Endothelial cell of umbilical vein (primary cell): Measurements from ENCODE around the gene KLHL10. TPM values are rescaled to one million over a fixed set of nuclear protein-coding genes. Genes with fewer than 3 reads are reported as not detected.

Source experiments
- BruUV-seq: library from RNA; stranded (reverse); fragments of 400-500 nt; replicated peaks from 2 replicates; lab custom pipeline; 2021; lab: Mats Ljungman, UMichigan
- CTCF ChIA-PET: fragments of 300-600, 350-600 bp; sonication (Branson Sonifier 250); formaldehyde crosslinking; loops from one replicate; lab custom pipeline; 2021; ENCODE audit warnings: antibody characterized with exemption, inconsistent platforms; lab: Charles Lee
- POLR2A ChIA-PET: fragments of 300-600, 350-600 bp; sonication (Branson Sonifier 250); formaldehyde crosslinking; loops from one replicate; lab custom pipeline; 2021; ENCODE audit warnings: antibody characterized with exemption, inconsistent platforms; lab: Charles Lee
- DNase-seq: peaks from one replicate; pipeline ENCODE4 v3.0.0-alpha.2; 2011; ENCODE audit warnings: low read depth, low spot score
- FAIRE-seq: peaks from 2 replicates; lab custom pipeline; 2011; peaks lifted over from hg19 to GRCh38; lab: Jason Lieb, UNC
- H2AFZ ChIP-seq: 2 replicates; pipeline ENCODE4 v1.6.0; 2012; ENCODE audit warnings: low read depth, low read length, control low read depth, inconsistent platforms
- H3K27ac ChIP-seq: 2 replicates; pipeline ENCODE4 v1.5.1; 2011; ENCODE audit warnings: low read depth, mild to moderate bottlenecking, control low read depth, low read length, moderate library complexity; ENCODE audit not compliant: insufficient read depth
- H3K27me3 ChIP-seq, 2 experiments: 2 replicates each; pipeline versions ENCODE4 v1.6.0 to v1.6.1; 2011; ENCODE audit warnings: low read length in 2 of 2, mixed read lengths in 1 of 2; ENCODE audit not compliant: control insufficient read depth in 2 of 2, insufficient read depth in 2 of 2
- H3K36me3 ChIP-seq, 2 experiments: 2 replicates in 1 of 2; 3 replicates in 1 of 2; pipeline ENCODE4 v1.5.1; 2011; ENCODE audit warnings: low read length in 2 of 2, mild to moderate bottlenecking in 1 of 2, moderate library complexity in 1 of 2; ENCODE audit not compliant: control insufficient read depth in 2 of 2, insufficient read depth in 2 of 2; ENCODE audit errors: extremely low read depth in 1 of 2
- H3K4me1 ChIP-seq: 3 replicates; pipeline ENCODE4 v1.5.1; 2011; ENCODE audit warnings: mild to moderate bottlenecking, low read length; ENCODE audit not compliant: control insufficient read depth, insufficient read depth; ENCODE audit errors: extremely low read depth
- H3K4me2 ChIP-seq: 2 replicates; pipeline ENCODE4 v1.6.1; 2011; ENCODE audit warnings: low read length, control low read depth, mixed read lengths; ENCODE audit not compliant: insufficient read depth
- H3K4me3 ChIP-seq, 3 experiments: fragments of 200-600 bp in 1 of 3; sonication (generic), shearing (Covaris generic) in 1 of 3; replicated peaks in 1 of 3; 2 replicates each; pipeline ENCODE4 v1.5.1; 2011 to 2016; ENCODE audit warnings: control low read depth in 3 of 3, low read length in 3 of 3, mild to moderate bottlenecking in 2 of 3, inconsistent platforms in 1 of 3, low read depth in 1 of 3, moderate library complexity in 1 of 3; ENCODE audit not compliant: insufficient read depth in 1 of 3
- H3K79me2 ChIP-seq: 2 replicates; pipeline ENCODE4 v1.6.0; 2012; ENCODE audit warnings: low read length, inconsistent platforms; ENCODE audit not compliant: control insufficient read depth, insufficient read depth
- H3K9ac ChIP-seq: replicated peaks from 2 replicates; pipeline ENCODE3; 2011; ENCODE audit warnings: low read length, control low read depth; ENCODE audit not compliant: insufficient read depth; ENCODE audit errors: extremely low read depth
- H3K9me1 ChIP-seq: replicated peaks from 3 replicates; pipeline ENCODE4 v1.6.0; 2011; ENCODE audit warnings: mild to moderate bottlenecking, low read length; ENCODE audit not compliant: control insufficient read depth, insufficient read depth; ENCODE audit errors: extremely low read depth
- H3K9me3 ChIP-seq: replicated peaks from 2 replicates; pipeline ENCODE4 v1.5.1; 2012; ENCODE audit warnings: low read length, inconsistent platforms; ENCODE audit not compliant: control insufficient read depth, insufficient read depth
- H4K20me1 ChIP-seq: replicated peaks from 2 replicates; pipeline ENCODE3; 2011; ENCODE audit warnings: mild to moderate bottlenecking, low read length; ENCODE audit not compliant: control insufficient read depth, insufficient read depth; ENCODE audit errors: extremely low read depth
- EZH2 ChIP-seq: IDR thresholded peaks from 2 replicates; pipeline ENCODE4 v1.6.1; 2012; ENCODE audit warnings: borderline replicate concordance, low read depth, mild to moderate bottlenecking, moderate library complexity, low read length, inconsistent platforms; ENCODE audit not compliant: severe bottlenecking
- FOS ChIP-seq: IDR thresholded peaks from 2 replicates; pipeline ENCODE4 v1.6.1; 2011; ENCODE audit warnings: mild to moderate bottlenecking, low read length, moderate library complexity, borderline replicate concordance; ENCODE audit not compliant: insufficient read depth
- GATA2 ChIP-seq: IDR thresholded peaks from 2 replicates; pipeline ENCODE4 v1.7.0; 2011; ENCODE audit warnings: low read depth, mild to moderate bottlenecking, moderate library complexity, mixed read lengths, low read length; ENCODE audit not compliant: insufficient read length, insufficient read depth
- JUN ChIP-seq: IDR thresholded peaks from 2 replicates; pipeline ENCODE4 v1.6.1; 2011; ENCODE audit warnings: borderline replicate concordance, low read depth; ENCODE audit not compliant: insufficient read length, insufficient read depth
- MYC ChIP-seq: IDR thresholded peaks from one replicate; pipeline ENCODE4 v1.6.1; 2011; ENCODE audit warnings: mild to moderate bottlenecking, low read depth, low read length
- POLR2A ChIP-seq: IDR thresholded peaks from 2 replicates; pipeline ENCODE4 v1.6.1; 2012; ENCODE audit warnings: low read depth, mild to moderate bottlenecking, control low read depth, low read length
- POLR2AphosphoS5 ChIP-seq: IDR thresholded peaks from 2 replicates; pipeline ENCODE4 v1.6.1; 2012; ENCODE audit warnings: low read depth, mild to moderate bottlenecking, control low read depth, low read length, moderate library complexity; ENCODE audit not compliant: insufficient read depth
- dilution Hi-C: fragments of 300-500 bp; cut with MboI; formaldehyde crosslinking; loops from one replicate; pipeline ENCODE4 v1.15.0; 2019; ENCODE audit warnings: low sequenced_read_pairs; ENCODE audit not compliant: extremely low pct_ligation_motif_present
- intact Hi-C: fragments of 100-400 bp; cut with micrococcal nuclease; formaldehyde crosslinking; loops from one replicate; pipeline ENCODE4 v1.10.0; 2022
- polyA plus RNA-seq, 4 experiments: library from polyadenylated mRNA; depleted of rRNA in 3 of 4; stranded (reverse) in 3 of 4; unstranded in 1 of 4; fragments of >200 nt; gene quantifications; 2 replicates each; pipeline versions ENCODE4 v1.2.1 to v1.2.3, GENCODE V29; 2011 to 2012; ENCODE audit warnings: missing spikeins in 1 of 4
- total RNA-seq: library from RNA; stranded (reverse); gene quantifications from 2 replicates; pipeline ENCODE4 v1.2.3, GENCODE V29; 2021
- TF ChIP-seq, protein P1 (sequence below), 2 donors: IDR thresholded peaks; 1 replicate in 1 of 2; 2 replicates in 1 of 2; pipeline ENCODE4 v1.5.1; 2011; ENCODE audit warnings: low read length in 2 of 2, mild to moderate bottlenecking in 2 of 2, moderate library complexity in 2 of 2, control low read depth in 1 of 2, inconsistent platforms in 1 of 2, low read depth in 1 of 2; ENCODE audit not compliant: insufficient read depth in 1 of 2; ENCODE audit errors: extremely low read depth in 1 of 2
- TF ChIP-seq, protein P2 (sequence below): IDR thresholded peaks from 2 replicates; pipeline ENCODE4 v1.6.1; 2011; ENCODE audit not compliant: insufficient read depth, insufficient read length

Gene KLHL10
- total and polyA plus RNA-seq, 2 donors (not counting 3 experiments of a cell fraction or from before 2014, with no cell fraction given), result 0.10 TPM; not detected in 1

DNA sequence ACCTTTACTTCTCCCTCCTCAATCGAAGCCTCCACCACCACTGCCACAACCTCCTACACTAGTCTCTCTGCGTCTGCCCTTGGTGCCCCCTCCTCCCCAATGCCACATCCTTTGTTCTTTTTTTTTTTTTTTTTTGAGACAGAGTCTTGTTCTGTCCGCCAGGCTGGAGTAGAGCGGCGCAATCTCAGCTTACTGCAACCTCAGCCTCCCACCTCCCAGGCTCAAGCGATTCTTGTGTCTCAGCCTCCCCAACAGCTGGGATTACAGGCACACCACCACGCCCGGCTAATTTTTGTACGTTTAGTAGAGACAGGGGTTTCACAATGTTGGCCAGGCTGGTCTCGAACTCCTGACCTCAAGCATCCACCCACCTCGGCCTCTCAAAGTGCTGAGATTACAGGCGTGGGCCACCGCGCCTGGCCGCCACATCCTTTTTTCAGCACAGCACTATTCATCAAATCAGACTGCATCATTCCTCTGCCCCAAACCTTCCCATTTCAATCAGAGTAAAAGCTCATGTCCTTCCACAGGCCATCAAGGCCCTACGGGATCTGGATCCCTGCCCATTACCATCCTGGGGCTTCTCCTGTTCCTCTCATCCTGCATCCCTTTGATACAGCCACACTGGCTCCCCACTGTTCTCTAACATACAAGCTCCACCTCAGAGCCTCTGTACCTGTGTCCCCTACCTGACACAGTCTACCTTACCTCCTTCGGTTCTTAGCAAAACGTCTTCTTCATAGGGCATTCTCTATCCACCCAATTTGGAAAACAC is 25.6 kb downstream of the KLHL10 start:
- H2AFZ ChIP-seq, result no peak overlapping the region
- POLR2A ChIA-PET, result no interaction called here
- no peaks in the 10 kb centered on the region for H3K9me1 ChIP-seq
- peaks cover 3% of the 10 kb centered on the region for H4K20me1 ChIP-seq
- H3K4me3 ChIP-seq, result no peak overlapping the region
- no peaks in the 10 kb centered on the region for H3K9me3 ChIP-seq
- CTCF ChIA-PET, result interaction anchor here (0.7 to 1.9 kb wide), 3 partner anchors 9 to 126 kb away, joined by 3 to 4 read pairs (median 3); no protein-coding TSS in a partner anchor
- BruUV-seq, result no TSS peak
- H3K4me2 ChIP-seq, result peak overlapping the region; percentile 92
- intact Hi-C loops, result no loop called here
- peaks cover 11% of the 10 kb centered on the region for H3K4me1 ChIP-seq
- FAIRE-seq (no peak), DNase-seq (no peak)
- TF ChIP-seq, protein P1, sequence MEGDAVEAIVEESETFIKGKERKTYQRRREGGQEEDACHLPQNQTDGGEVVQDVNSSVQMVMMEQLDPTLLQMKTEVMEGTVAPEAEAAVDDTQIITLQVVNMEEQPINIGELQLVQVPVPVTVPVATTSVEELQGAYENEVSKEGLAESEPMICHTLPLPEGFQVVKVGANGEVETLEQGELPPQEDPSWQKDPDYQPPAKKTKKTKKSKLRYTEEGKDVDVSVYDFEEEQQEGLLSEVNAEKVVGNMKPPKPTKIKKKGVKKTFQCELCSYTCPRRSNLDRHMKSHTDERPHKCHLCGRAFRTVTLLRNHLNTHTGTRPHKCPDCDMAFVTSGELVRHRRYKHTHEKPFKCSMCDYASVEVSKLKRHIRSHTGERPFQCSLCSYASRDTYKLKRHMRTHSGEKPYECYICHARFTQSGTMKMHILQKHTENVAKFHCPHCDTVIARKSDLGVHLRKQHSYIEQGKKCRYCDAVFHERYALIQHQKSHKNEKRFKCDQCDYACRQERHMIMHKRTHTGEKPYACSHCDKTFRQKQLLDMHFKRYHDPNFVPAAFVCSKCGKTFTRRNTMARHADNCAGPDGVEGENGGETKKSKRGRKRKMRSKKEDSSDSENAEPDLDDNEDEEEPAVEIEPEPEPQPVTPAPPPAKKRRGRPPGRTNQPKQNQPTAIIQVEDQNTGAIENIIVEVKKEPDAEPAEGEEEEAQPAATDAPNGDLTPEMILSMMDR (IDR thresholded peaks at IDR 0.05; ENCODE audit: extremely low read depth in 1 of 2, insufficient read depth in 1 of 2, low read depth in 1 of 2, low read length in 2 of 2), result no peak
- TF ChIP-seq JUN (no peak), FOS (no peak), EZH2 (no peak), POLR2AphosphoS5 (no peak), MYC (no peak), GATA2 (no peak), POLR2A (no peak)
- TF ChIP-seq, protein P2, sequence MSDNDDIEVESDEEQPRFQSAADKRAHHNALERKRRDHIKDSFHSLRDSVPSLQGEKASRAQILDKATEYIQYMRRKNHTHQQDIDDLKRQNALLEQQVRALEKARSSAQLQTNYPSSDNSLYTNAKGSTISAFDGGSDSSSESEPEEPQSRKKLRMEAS, result no peak
- no peak overlapping the region for H3K27ac ChIP-seq
- H3K36me3 ChIP-seq, result peaks cover 5 to 8% of the 10 kb centered on the region in 2 experiments
- H3K9ac ChIP-seq, result no peak overlapping the region
- dilution Hi-C loops, result no loop called here
- peaks cover 49% of the 10 kb centered on the region for H3K79me2 ChIP-seq
- no peaks in the 10 kb centered on the region for H3K27me3 ChIP-seq
